GM19438 (cell line): ENCODE results near the gene NTF3.

Source experiments
- ATAC-seq: cut with Tn5 transposase; IDR thresholded peaks from one replicate; pipeline ENCODE4 v1.9.1; 2021; ENCODE audit warnings: low read depth; ENCODE audit not compliant: unreplicated experiment

NTF3 gene

GRCh38 chr12:5432011-5432400 lies at the start of gene NTF3:
Gene NTF3, plus strand, starts transcription at chr12:5432108. Its CDS starts 217 bp downstream, at chr12:5432325.
- no peak for ATAC-seq

DNA sequence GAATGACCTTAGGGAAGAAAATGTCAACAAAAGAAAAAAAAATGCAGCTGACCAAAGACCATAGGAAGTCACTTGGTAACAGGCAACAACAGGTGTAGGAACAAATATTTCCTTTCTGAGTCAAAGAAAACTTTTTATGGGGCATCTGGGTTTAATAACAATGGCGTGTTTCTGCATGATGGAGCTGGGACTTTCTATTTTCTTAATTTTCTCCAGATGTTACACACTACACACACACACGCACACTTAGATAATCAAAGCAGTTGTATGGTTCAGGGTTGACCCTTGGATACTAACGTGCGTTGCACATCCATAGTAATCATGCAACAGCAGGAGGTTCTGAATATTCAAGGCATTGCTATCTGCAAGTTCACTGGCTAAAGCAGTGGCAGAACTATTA lies 47.9 kb upstream of the NTF3 start:
- ATAC-seq = no peak

DNA sequence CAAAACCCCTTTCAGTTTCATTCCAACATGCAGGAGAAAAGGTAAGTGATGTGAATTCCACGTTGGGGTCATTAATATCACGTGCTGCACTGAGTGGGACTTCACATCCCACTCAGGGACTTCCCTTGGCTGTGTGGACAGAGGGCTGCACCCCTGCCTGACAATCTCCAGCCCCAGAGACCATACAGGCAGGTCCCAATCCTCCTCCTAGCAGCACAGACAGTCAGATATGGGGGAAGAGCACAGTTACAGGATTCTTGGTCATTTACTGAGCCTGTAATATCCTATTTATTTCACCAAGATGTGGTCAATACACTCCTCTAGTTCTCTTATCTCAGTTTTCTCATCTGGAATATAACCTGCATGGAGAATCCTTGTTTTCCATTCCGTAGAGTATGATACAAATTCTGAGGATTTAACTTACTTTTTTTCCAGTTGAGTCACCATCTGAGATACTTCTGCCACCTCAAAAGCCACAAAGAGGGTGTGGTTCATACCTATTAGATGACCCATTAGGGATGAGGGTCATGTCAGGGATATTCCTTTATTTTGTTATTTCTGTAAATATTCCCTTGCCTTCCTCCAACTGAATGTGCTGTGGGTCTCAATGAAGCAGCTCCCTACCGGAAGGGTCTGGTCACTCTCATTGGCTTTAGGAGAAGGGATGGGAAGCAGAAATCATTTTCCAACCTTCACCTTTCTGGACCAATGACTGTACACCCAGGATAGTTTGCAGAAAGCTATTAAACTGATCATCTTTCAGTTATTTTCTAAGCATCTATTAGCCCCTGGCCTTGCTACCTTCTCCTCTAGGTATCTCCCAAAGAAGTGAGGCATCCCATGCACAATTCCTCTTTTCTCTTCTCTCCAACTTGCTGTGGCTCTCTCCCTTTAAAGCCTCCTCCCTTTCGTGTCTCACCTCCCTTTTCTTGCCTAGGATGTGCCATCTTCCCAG lies 43.0 kb upstream of the NTF3 start:
- no peak for ATAC-seq

GRCh38 chr12:5390174-5390799 lies 41.6 kb upstream of the NTF3 start:
- ATAC-seq = no peak

DNA sequence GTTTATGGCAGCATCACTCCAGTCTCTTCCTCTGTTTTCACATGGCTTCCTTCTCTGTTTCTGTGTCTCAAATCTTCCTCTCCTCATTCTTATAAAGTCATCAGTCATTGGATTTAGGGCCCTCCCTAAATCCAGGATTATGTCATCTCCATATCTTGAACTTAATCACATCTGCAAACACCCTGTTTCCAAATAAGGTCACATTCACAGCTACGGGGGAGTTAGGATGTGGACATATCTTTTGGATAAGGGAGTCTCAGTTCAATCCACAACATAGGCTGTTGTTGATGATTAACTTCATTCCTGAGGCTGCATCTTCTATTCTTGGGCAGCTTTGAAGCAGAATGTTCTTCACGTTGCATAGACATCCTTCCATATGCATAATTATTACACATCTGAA lies 40.3 kb upstream of the NTF3 start:
- no peak for ATAC-seq

GRCh38 chr12:5392961-5393360 lies 38.9 kb upstream of the NTF3 start:
- ATAC-seq = no peak

- ATAC-seq = no peak
Observed at GRCh38 chr12:5395443-5396271, 36.3 kb upstream of the NTF3 start.

DNA sequence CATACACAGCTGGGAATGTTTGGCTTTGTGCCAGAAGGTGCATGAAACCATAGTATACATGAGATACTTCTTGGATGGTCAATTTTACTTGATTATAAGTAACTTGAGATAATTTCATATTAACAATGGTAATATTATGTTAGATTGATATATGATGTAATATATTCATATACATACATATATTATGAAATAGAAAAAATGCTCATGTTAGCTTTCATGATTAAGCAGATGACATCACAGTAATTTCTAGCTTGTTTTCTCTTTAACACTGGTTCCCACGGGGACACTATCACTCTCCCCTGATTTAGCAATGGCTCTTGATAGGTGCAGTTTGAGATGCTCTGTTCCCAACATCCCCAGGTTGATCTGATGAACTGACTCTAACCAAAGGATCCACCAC lies 35.4 kb upstream of the NTF3 start:
- no peak for ATAC-seq

DNA sequence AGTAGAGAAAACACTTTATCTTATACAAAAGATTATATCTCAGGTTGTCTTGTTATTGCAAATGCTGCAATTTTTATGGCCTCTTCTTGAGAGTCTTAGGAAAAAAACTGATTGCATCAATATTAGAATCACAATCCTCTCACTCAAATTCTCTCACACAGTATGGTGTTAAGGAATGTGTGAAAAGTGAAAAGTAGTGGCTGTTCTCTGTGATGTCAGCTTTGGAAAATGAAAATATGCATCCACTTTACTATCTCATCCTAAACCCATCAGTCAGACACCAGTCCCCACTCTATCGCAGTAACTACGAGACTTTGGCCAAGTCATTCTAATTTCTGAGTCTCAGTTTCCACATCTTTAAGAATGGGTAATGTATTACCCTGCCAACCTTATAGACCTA lies 32.6 kb upstream of the NTF3 start:
- no peak for ATAC-seq

- no peak for ATAC-seq
Observed at GRCh38 chr12:5402009-5402935, 29.6 kb upstream of the NTF3 start.

DNA sequence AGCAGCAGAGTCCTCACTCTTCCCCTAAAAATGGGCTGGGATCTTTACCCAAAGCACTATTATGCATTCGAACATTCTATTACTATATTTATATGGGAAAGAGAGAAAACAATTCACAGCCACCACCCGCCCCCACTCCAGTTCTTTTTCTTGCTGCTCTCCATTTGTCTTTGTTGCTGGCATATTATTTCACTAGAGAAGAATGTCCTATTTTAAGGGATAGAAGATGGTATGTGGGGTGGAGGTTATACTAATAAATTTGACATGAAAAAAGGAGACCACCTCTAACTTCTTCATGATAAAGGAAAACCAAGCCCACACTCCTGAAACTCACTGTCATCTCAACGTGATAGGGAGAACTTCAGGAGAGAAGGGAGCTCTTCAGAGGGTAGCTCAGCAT lies 28.5 kb upstream of the NTF3 start:
- no peak for ATAC-seq

DNA sequence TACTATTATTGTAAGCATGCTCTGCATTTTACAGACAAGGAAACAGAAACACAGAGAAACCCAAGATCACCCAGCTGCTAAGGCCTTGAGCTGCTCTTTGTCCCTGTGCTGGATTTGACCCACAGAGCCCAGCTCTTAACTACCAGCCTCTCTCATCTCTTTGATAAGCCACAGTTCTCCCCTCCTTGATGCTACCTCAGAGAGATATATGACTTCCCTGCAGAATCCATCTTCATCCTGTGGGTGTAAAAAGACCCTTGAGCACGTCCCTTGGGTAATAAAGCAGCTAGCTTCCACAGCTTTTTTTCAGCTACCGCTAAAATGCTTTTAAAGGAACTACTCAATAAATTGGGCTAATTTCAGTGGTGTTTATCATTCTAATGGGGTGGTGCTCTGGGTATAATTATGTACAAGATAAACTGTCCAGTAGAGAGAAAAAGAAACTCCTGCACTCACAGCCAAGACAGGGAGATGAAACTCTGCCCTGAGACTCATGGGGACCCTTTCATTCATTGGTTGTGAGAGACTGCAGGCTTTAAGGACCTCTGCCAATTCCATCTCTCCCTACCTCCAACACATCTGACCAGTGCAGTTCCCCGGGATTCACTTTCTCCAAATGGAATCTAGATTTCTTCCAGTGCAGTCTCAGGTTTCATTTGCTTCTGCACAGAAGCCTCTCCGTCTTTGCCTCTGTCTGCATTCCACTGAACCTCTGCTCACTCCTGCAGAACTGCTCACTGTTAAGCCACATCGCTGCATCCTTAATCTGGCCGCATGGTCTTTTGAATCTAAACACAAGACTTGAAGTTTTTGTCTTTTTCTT lies 24.7 kb upstream of the NTF3 start:
- ATAC-seq = no peak

GRCh38 chr12:5409619-5410018 lies 22.3 kb upstream of the NTF3 start:
- ATAC-seq = no peak

- ATAC-seq = no peak
Observed at GRCh38 chr12:5416571-5416970, 15.3 kb upstream of the NTF3 start.

DNA sequence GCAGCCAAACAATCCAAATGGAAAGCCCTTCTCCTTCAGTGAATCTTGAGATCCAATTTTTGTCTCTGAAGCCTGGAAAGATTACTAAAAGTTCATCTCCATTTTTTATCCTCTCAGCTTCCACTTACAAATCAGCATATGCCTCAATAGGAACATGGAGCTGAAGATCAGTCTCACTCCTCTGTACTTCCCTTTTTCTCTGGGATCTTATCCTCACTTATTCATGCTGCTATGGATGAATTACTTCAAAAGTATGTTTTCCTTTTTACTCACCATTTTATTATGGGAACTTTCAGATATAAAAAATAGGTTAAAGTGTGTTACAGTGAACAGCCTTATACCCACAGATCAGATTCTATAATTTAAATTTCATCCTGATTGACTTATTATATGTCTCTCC lies 14.4 kb upstream of the NTF3 start:
- ATAC-seq = no peak

GRCh38 chr12:5428332-5429221 lies 3.3 kb upstream of the NTF3 start:
- no peak for ATAC-seq

DNA sequence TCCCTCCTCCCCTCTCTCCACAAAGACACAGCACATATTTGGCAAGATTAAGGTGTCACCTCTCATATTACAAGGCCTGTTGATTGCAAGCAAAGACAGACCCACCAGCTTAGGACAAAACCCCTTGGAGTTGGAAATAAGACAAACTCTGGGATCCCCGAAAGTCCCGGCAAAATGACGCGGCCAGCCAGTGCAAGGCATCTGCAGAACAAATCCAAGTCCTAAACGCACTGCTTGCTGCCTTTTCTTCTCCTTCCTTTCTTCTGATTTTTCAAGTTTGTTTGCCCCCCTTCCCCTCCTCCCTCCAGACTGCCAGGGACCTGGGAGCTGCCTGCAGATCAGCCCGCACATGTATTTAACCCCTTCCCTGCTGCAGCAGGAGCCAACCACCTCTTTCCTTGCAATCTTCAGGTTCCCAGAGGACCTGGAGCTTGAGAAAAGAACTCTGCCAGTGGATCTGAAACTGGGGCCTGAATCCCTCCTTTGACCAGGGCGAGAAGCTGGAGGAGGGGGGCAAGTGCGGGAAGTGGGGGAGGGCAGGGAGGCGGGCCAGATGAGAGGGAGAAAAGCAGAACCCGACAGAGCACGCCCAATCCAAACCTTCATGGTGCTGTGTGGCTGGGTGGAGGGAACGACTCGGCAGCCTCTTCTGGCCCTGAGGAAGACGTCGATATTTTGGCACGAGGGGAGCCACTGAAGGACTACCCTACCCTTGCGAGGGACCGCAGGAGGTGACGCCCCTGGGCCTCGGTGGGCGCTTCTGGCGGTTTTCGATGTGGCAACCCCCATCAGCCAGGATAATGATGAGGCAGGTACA lies 2.0 kb upstream of the NTF3 start:
- ATAC-seq = no peak
